GM18519 (cell line): ENCODE results near the gene KHSRP.

Source experiments
- ATAC-seq: cut with Tn5 transposase; IDR thresholded peaks from one replicate; pipeline ENCODE4 v1.9.1; 2021; ENCODE audit warnings: mild to moderate bottlenecking, moderate library complexity; ENCODE audit not compliant: unreplicated experiment, low FRiP score

KHSRP gene

GRCh38 chr19:6364353-6364752 lies 60.3 kb downstream of the KHSRP start:
- ATAC-seq, result no peak
